HG03175 (cell line): ENCODE data around the gene MRPS23.

ENCODE experiments used
- ATAC-seq: cut with Tn5 transposase; IDR thresholded peaks from one replicate; pipeline ENCODE4 v1.9.1; 2021; ENCODE audit warnings: mild to moderate bottlenecking, moderate library complexity; ENCODE audit not compliant: unreplicated experiment

The MRPS23 gene

DNA sequence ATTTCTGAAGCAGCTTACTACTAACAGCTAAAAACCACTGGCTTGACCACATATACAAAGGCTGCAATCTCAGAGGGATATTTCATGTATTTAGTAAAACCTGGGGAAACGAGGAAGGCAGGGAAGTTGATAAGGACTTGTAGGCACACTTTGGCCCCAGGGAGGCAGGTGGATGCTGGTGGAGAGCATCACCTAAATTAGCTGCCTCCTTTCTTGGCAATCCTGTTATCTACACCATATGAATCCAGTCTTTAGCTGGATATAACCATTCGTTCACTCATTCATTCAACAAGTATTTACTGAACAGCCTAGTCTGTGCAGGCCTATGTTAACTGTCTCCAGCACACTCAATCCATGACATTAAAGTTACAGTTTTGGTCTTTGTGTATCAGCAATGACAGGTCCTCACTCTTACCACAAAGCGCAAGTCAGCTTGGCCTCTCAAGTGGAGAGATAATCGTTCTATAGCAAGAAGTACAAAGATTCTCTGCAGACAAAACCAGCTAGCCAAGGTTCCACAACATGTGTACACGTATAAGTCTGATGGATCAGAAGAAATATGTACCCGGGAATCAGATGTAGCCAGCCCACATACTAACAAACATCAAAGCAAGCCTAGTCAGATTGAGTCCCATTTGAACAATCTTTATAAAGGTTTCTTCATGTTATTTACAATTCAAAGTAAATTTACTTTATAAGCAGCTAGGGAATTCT lies 10.8 kb downstream of the MRPS23 start:
- ATAC-seq: no peak

DNA sequence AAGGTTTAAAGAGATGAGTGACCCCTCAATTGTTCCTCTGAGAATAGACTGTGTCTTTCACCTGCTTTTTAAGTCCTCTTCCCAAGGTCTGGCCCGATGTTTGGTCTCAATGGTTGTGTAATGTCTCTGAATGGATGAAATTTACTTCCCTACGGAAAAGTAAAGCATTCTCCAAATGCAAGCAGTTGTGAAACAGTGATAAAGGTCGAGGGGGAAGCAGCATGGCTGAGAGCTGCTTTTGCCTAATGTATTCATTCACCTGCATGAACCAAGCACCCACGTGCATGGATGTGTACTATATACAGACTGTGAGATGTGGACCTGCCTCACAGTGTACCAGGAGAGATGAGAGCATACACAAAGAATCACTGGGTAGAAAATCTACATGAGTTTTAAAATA lies 11.4 kb downstream of the MRPS23 start:
- ATAC-seq: no peak

DNA sequence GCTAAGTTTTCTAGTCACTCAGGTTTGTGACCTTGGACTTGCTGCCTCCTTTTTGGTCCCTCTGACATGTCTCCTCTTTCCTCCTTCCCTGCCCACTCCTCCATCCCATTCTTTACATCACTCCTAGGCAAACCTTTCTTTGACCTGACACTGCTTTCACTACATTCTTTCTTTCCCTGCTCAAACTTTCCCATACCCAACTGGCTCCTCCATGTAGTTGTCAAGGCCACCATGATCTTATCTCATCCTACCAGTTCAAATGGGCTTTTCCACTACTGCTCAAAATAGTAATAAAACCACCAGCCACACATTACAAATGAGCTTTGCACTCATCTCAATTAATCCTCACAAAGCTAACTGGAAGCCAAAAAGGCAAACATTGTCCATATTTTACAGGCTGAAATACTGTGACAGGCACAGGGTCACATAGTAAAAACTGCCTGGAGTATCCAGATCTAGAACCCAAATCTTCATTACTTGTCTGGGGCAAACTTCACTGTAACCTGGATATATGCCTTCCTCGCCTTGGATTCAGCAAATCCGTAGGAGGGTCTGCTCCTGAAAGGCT lies 14.4 kb downstream of the MRPS23 start:
- no peak for ATAC-seq

DNA sequence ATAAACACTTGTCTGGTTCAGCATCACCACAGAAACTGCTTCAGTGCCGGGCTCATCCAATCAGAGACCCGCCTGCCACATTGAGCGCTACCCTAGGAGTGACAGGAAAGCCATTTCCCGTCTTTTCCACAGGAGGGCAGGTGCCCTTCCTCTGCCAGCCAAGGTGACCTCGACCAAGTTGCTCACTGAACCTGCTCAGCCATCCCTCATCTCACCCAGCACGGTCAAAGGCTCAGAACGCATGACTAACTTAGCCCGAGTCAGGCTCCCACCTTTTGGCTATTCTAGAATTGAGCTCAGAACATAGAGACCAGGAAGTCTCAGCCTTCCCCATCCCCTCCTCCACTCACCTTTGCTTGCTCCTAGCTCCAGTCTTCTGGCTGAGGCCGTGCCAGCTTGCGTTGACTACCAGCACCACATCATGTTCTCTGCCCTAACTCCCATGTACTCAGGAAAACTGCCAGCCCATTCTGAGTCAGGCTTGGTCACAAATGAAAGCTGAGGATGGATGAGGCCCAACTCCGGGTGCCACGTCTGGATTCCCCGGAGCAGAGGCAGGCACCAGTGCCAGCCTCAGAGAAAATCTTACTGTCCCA lies 15.6 kb downstream of the MRPS23 start:
- no peak for ATAC-seq

DNA sequence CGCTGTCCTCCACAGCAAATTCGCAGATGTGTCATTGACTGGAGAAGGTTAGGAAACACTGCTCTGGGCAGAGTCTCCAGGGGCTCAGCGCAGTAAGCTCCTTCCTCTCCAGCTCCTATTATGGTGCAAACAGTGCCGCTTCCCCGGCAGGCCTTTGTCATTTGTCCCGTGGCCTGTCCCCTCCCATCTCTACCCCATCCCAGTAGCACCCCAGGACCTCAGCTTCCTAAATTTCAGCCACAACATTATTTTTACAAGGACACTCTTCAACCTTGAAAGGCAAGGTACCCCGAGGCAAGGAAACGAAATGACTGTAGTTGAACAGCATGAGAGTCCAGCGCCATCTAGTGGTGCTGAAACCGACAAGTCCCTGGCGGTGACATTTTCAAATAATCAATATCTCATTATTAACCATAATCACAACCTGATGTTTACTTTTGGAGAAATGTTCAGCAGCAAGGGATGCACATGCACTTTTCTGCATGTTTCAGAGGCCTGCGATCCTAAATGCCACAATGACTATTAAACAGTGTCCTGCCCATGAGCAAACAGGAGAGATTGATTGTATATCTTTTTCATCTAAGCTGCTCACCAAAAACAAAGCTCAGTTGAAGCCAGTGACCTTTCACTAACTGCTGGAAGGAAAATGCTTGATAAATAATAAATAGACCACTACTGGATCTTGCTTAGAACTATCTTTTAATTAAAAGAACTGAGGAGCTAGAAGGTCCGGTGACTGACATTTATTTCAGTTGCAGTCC lies 16.5 kb downstream of the MRPS23 start:
- ATAC-seq: no peak

DNA sequence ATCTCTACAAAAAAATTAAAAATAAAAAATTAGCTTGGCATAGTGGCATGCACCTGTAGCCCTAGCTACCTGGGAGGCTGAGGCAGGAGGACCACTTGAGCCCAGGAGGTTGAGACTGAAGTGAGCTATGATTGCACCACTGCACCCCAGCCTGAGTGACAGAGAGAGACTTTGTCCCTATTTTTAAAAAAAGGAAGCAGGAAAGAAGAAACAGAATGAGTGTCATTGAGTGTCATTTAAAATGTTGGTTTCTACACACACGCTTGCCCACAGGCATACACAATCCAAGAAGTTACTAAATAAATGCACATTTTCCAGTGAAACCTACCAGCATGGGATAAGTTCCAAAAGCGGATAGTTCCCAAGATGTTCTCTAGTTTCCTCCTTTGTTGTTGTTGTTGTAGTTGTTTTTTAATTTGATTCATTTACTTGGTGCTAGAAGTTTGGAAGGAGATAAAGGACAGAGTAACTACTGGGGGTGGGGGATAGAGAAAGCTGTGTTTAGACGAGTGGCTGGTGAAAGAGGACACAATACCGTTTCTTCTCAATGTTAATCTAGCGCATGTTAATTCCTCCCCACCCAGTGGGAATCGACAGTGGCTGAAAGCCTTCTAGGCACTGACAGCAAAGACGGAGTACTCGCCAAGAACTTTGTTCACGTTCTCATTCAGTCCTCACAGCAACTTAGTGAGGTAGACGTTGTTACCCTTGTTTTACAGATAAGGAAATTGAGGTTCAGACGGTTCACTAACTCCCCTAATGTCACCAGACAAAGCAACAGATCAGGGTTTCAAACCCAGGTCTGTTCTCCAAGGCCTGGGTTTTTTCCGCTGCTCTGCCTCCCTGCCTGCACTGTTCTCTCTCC lies 17.3 kb downstream of the MRPS23 start:
- ATAC-seq: no peak

DNA sequence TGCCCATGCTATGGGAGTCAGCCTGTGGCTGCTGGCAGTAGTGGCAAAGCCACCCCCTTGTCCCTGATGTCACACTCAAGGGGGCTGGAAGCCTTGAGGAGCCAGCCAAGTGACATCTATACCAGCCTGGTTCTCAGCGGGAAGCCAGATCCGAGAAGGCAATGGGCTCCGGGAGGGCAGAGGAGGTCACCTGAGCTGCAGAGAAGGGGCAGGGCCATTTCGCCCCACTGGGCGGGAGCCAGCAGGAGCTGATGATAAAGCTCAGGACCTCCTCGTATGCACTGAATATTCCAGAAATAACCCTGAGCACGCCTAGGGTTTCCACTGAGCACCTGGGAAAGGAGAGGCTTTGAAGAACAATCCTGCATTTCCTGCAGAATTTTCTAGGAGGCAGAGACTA lies 19.0 kb downstream of the MRPS23 start:
- ATAC-seq: no peak

DNA sequence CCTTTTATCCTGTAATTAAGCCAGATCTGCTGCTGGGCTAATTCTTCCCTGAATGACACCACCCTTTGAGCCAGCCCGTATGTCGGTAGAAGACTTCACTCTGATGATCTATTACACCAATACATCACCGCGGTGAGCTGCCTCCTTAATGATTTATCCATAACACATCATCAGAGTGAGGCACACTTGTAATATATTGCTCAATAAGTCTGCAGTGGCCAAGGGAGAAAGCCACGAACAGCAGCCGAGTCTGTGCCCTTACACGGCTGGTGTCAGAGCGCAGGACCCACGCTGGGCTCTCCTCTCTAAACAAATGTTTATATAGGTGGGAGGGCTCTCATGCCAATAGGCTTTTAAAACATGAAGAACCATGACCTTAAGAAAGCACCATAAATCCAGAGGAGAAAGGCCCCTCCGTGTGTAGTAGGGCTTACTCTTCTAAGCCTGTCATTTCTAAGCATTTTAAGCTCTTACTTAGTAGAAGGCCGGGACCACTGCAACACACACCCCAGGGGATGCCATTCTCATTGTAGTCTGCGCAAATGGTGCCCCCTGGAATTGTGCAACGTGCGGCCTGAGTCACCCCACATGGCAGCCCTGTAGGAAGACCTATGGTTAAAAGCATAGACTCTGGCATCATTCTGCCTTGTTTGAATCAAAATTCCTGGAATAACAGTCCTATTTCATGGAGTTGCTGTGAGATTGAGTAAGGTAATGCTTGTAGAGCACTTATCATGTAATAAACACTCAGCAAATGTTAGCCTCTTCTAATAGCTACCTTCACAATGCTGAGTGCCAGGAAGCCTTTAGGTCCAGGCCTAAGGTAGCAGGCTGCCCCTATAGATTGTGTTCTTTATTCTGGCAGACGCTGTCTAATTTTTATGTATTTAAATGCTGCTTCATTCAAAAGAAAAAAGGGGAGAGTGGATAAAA lies 26.1 kb downstream of the MRPS23 start:
- no peak for ATAC-seq

DNA sequence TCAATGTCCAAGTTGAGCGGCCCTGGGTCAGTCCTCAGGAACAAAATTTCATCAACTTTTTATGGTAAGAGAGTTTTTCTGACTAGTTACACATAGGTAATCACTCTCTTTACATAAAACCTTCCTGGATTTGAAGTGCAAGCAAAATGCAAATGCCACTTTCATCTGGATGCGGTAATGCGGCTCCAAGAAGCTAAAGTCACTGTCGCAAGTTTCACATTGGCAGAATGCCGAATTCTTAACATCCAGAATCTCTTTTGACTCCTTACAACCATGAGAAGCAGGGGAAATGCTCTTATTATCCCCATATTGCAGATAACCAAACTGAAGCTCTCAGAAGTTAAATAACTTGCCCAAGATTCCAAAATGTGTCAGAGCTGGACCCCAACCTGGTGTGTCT lies 30.0 kb downstream of the MRPS23 start:
- ATAC-seq: no peak

DNA sequence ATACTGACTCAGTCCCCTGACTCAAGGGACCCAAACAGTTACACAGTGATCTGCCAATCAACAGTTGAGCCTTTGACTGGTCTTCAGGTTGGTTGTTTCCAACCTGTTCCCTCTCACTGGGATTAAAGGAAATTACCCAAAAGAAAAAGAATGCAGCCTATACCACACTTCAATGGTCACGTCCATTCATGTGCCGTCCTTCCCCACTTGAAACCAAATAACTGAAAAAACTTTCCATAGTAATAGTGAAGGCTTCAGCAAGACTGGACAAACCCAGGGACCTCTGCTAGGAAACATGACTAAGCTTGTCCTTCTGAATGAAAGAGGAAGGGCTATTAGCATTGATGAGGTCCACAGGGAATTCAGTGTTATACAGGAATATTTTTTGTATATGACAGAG lies 30.6 kb downstream of the MRPS23 start:
- no peak for ATAC-seq

DNA sequence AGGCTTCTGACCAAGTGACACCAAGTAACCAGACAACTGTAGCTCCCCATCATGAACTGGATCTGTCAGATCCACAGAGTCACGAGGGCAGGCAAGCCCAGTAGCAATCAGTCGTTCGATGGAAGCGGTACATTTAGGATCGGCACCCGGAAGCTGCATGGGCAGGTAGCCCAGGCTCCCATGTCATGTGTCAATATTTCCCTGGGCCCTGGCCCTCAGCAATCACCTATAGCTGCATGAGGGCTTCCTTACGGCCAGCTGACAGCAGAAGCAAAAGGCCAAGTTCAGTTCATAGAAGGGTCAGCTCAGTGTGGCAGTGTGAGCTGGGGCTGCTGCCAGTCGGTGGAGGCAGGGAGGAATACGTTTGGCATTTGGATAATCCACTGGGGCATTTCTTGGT lies 31.8 kb downstream of the MRPS23 start:
- no peak for ATAC-seq

DNA sequence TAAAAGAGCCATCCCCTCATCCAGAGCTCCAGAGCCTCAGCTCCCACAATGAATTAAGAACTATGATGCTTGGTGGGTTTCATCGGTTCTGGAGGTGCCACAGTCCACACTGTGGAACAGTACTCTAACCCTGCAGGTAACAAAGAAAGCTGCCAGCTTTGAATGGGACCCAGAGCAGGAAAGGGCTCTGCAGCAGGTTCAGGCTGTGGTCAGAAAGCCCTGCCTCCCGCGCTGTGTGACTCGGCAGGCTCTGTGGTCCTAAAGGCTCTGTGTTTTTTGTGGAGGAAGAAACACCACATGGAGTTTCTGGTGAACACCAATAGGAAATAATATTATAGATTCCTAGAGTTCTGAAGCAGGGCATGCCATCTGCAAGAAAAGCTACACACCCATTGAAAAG lies 32.5 kb downstream of the MRPS23 start:
- no peak for ATAC-seq

DNA sequence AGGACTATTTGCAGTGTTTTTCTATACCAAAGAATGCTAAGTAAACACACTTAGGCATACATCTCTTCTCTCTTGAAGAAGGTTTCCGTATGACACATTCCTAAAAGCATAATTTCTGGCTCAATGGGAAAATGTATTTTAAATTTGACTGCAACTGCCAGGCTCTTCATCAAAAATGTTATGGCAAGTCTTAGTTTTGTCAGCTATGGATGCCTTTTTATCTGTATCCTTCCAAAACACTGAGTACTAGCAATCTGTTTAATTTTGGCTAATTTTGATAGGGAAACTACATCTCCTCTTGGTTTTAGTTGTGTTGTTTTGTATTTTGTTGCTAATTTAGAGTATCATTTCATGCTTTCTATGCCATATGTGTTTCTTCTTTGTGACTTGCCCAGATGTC lies 35.4 kb downstream of the MRPS23 start:
- ATAC-seq: no peak

DNA sequence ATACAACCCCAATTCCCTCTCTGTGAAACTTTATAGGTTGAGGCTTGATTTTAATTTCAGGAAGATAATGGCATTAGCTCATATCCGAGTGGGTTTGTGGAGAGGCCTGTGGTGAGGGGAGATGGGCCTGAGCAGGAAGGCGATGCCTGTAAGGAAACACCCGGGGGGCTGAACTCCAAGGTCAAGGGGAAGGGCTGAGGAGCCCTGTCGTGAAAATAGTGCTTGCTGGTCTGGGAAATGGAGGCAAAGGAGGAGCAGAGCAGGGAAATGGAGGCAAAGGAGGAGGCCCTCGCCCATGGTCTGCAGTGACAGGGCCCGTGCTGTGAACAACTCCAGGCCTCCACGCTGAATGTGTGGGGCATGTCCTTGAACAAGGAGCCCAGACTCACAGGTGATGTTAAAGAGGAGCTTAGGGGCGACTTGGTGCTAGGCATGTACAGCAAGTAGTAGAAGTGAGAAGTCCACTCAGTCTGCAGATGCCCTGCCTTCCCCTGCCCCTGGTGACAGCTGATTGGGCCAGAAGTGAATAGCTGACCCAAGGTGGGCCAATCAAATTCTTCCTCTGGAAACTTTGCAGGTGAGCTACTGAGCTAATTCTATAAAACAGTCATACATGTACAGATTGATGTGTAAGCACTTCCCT lies 38.1 kb downstream of the MRPS23 start:
- no peak for ATAC-seq

DNA sequence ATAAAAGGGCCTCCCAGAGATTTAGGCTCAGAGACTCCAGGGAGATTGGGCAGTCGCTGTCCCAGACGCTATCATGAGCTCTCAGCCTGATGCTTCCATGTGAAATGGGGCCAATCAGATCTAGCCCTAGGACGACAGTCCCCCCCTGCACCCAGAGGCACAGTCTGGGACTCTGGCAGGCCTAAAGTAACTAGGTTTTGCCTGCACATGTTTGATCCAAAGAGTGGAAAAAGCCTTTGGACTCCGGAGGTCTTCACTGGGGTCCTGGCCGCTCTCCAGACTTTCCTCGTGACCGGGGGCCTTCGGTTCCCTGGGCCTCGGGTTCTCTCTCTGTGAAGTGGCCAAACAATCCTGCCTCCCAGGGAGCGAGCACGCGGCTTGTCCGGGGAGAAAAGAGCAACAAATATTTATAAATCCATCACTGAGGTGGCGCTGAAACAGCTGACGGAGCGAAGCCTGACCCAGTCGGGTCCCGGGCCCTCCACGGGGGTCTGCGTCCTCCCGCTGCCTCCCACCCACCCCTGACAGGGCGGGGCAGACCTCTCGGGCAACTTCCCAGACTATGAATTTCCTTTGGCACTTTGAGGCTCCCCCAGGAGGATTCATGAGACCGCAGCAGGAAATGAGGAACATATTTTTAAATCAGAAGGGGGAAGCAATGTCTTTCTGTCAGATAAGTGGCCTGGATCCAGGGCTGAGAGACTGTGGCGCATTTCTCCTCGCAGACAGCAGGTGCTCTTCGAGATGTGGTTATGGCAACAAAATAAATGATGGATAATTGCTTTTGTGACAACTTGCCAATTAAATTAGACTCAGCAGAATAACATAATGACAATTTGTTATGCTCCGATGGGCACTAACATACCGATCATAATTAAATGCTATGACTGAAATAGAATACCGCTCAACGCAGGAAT lies 38.9 kb downstream of the MRPS23 start:
- no peak for ATAC-seq

DNA sequence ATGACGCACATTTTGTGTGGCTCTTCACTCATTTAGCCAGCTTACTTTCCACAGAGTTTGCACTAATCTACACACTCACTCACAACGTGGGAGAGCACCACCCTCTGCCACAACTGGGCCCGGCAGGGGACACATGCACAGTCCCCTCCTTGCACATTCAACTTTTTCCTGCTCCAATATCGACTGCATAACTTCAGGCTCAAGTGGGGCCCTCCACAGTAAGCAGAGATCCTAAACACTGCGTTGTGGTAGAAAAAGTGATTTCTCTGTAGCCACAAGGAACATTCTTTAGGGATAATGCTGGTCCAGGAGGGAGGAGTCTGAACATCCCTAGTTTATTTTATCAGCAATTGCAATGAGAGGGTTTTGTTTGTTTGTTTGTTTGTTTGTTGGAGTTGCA lies 40.0 kb downstream of the MRPS23 start:
- ATAC-seq: no peak

DNA sequence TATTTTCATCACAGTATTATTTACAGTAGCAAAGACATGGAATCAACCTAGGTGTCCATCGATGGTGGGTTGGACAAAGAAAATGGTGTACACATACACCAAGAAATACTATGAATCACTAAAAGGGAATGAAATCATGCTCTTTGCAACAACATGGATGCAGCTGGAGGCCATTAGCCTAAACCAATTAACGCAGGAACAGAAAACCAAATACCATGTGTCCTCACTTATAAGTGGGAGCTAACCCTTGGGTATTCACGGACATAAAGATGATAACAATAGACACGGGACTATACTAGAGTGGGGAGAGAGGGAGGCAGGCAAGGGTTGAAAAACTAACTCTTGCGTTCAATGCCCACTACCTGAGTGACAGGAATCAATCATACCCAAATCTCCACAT lies 41.0 kb downstream of the MRPS23 start:
- ATAC-seq: no peak

DNA sequence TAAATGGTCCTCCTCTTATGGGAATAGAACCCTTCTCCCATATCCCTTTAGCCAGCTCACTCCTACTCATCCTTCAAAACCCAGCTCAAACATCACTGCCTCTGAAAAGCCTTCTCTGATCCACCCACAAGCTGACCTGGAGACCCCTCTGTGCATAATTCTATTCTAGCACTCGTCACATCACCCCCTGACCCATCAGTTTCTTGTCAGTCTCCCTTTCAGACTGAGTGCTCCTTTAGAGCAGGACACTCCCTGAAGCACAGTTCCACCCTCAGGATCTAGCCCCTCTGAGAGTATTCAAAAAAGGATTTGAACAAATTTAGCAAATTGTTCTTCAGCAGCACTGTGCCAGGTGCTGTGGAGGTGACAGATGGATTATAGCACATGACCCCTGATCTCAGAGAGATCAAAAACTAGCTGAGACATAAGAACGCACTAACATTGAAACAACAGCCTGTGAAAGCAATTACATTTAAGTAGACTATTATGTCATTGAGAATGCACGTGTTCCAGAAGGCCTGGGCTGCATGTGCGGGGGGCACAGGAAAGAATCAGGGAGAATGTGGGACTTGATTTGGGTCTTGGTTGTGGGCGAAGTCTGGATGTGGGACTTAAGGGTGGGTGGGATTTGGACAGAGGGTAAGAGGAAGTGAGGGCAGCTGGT lies 43.5 kb downstream of the MRPS23 start:
- no peak for ATAC-seq
